GM12892 (cell line): ENCODE data around the gene MCM6.

Experiments used
- POLR2A ChIP-seq: IDR thresholded peaks from 2 replicates; pipeline ENCODE4 v1.6.1; 2011; ENCODE audit warnings: low read depth, low read length, control low read depth
- POLR2AphosphoS5 ChIP-seq: IDR thresholded peaks from 2 replicates; pipeline ENCODE4 v1.6.1; 2011; ENCODE audit warnings: low read depth, low read length, control low read depth
- TAF1 ChIP-seq: IDR thresholded peaks from 2 replicates; pipeline ENCODE4 v1.6.1; 2011; ENCODE audit warnings: low read depth, mild to moderate bottlenecking, control low read depth, low read length, borderline replicate concordance

DNA sequence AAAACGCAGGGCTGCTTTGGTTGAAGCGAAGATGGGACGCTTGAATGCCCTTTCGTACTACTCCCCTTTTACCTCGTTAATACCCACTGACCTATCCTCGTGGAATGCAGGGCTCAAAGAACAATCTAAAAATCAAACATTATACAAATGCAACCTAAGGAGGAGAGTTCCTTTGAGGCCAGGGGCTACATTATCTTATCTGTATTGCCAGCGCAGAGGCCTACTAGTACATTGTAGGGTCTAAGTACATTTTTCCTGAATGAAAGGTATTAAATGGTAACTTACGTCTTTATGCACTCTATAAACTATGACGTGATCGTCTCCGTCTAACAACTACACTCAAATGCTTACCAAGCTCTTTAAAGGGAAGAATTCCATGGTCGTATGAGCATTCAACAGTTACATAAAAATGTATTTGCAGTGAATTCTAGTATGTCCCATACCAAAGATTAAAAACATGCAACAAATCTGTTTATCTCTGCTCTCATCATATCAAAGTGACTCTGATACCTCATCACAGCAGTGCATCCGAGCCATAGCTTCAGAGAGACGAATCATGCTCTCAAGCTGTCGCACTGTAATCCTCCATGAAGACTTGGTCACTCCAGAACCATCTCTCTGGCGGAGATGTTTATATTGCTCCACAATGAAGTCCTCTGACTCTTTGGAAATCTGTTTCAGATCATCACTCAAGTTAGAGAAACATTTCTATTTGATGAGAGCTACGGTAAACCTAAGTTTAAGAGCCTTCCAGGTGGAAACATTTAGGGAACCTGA, 25.2 kb downstream of the MCM6 start:
- no peak for TF ChIP-seq POLR2AphosphoS5
- TF ChIP-seq TAF1: no peak
- TF ChIP-seq POLR2A: no peak
